DOHH2 (cell line): Measurements from ENCODE around the gene S100G.

ENCODE experiments used
- H3F3A ChIP-seq: fragments of 200-600 bp; sonication (generic), shearing (Covaris generic); 2 replicates; pipeline ENCODE4 v1.6.0; 2016; ENCODE audit warnings: antibody characterized with exemption, mild to moderate bottlenecking; ENCODE audit not compliant: control insufficient read depth, insufficient read depth
- H3K27ac ChIP-seq: fragments of 200-600 bp; sonication (generic); 2 replicates; pipeline ENCODE4 v1.5.1; 2014; ENCODE audit warnings: low read depth, mild to moderate bottlenecking, low read length, moderate library complexity
- H3K27me3 ChIP-seq: fragments of 200-600 bp; sonication (generic); 2 replicates; pipeline ENCODE4 v1.6.1; 2014; ENCODE audit warnings: mild to moderate bottlenecking, low read length, mixed read lengths; ENCODE audit not compliant: control insufficient read depth
- H3K36me3 ChIP-seq: fragments of 200-600 bp; sonication (generic); 2 replicates; pipeline ENCODE4 v1.6.1; 2014; ENCODE audit warnings: mild to moderate bottlenecking, low read length, moderate library complexity, mixed read lengths; ENCODE audit not compliant: control insufficient read depth
- H3K4me1 ChIP-seq: fragments of 200-600 bp; sonication (generic); 2 replicates; pipeline ENCODE4 v1.6.1; 2014; ENCODE audit warnings: mild to moderate bottlenecking, low read length, mixed read lengths; ENCODE audit not compliant: control insufficient read depth
- H3K4me2 ChIP-seq: fragments of 200-600 bp; sonication (generic); 2 replicates; pipeline ENCODE4 v1.6.0; 2014; ENCODE audit warnings: mild to moderate bottlenecking, low read length, moderate library complexity
- H3K4me3 ChIP-seq: fragments of 200-600 bp; sonication (generic); 2 replicates; pipeline ENCODE4 v1.5.1; 2014; ENCODE audit warnings: mild to moderate bottlenecking, low read length, mixed read lengths
- H3K79me2 ChIP-seq: fragments of 200-600 bp; sonication (generic); 2 replicates; pipeline ENCODE4 v1.6.1; 2014; ENCODE audit warnings: mild to moderate bottlenecking, low read length, mixed read lengths; ENCODE audit not compliant: control insufficient read depth
- H3K9me2 ChIP-seq: fragments of 200-600 bp; sonication (generic); replicated peaks from 2 replicates; pipeline ENCODE4 v1.6.1; 2014; ENCODE audit warnings: mild to moderate bottlenecking, low read length, mixed read lengths; ENCODE audit not compliant: control insufficient read depth
- H3K9me3 ChIP-seq: fragments of 200-600 bp; sonication (generic); 2 replicates; pipeline ENCODE4 v1.6.1; 2014; ENCODE audit warnings: antibody characterized with exemption, low read length, mixed read lengths; ENCODE audit not compliant: control insufficient read depth, insufficient read depth
- H4K20me1 ChIP-seq: fragments of 200-600 bp; sonication (generic); 2 replicates; pipeline ENCODE4 v1.6.0; 2014; ENCODE audit warnings: low read depth, mild to moderate bottlenecking, antibody characterized with exemption, low read length, moderate library complexity; ENCODE audit not compliant: control insufficient read depth, insufficient read depth
- EZH2phosphoT487 ChIP-seq: fragments of 200-600 bp; sonication (generic); IDR thresholded peaks from 2 replicates; pipeline ENCODE4 v1.6.1; 2017; ENCODE audit warnings: borderline replicate concordance, mild to moderate bottlenecking, antibody characterized with exemption, low read length, moderate library complexity, mixed read lengths
- TF ChIP-seq, protein P1 (sequence below): fragments of 200-600 bp; sonication (generic); IDR thresholded peaks from one replicate; pipeline ENCODE4 v1.5.1; 2014; ENCODE audit warnings: antibody characterized with exemption, mild to moderate bottlenecking, low read depth, low read length; ENCODE audit not compliant: poor library complexity, severe bottlenecking

S100G gene

DNA sequence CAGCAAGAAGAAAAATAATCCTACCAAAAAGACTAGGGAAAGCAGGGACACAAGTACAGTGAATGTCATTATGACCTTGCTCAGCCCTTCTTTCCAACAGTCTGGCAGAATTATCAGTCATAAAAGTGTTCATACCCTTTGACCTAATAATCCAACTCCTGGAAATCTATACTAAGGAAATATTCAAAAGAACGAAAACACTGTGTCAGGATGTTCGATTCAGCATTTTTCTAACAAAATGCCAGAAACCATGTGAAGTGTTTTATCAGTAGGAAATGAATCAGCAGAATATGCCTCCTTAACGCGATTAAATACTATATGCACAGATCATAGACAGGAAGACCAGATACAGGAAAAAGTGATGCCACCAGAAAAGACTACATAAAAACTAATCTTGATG is 16.2 kb upstream of the S100G start:
- H3K4me2 ChIP-seq: no peak overlapping the region
- TF ChIP-seq, protein P1, sequence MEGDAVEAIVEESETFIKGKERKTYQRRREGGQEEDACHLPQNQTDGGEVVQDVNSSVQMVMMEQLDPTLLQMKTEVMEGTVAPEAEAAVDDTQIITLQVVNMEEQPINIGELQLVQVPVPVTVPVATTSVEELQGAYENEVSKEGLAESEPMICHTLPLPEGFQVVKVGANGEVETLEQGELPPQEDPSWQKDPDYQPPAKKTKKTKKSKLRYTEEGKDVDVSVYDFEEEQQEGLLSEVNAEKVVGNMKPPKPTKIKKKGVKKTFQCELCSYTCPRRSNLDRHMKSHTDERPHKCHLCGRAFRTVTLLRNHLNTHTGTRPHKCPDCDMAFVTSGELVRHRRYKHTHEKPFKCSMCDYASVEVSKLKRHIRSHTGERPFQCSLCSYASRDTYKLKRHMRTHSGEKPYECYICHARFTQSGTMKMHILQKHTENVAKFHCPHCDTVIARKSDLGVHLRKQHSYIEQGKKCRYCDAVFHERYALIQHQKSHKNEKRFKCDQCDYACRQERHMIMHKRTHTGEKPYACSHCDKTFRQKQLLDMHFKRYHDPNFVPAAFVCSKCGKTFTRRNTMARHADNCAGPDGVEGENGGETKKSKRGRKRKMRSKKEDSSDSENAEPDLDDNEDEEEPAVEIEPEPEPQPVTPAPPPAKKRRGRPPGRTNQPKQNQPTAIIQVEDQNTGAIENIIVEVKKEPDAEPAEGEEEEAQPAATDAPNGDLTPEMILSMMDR: no peak
- no peak for TF ChIP-seq EZH2phosphoT487

DNA sequence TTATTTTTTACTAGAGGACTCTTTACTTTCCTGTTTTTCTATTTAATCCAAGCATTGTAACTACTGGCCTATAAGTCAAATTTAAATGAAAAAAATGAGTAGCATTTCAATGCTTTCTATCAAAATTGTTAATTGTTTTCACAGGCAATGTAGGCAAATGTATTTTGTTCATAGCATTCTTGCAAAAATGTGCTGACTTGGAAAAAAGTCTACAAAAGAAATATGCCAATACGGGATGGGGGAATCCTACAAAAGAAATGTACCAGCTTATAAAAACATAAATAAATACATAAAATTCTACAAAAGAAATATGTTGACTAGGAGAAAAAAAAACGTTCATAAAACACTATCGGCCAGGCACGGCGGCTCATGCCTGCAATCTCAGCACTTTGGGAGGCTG is 14.9 kb upstream of the S100G start:
- Histone ChIP-seq H3K4me2 (no peak overlapping the region), H3K4me1 (no peaks in the 10 kb centered on the region), H3K9me3 (no peaks in the 10 kb centered on the region), H3K27ac (no peak overlapping the region), H3K27me3 (no peaks in the 10 kb centered on the region), H3F3A (no peaks in the 10 kb centered on the region), H3K4me3 (no peak overlapping the region), H3K9me2 (no peaks in the 10 kb centered on the region), H4K20me1 (no peaks in the 10 kb centered on the region), H3K79me2 (no peaks in the 10 kb centered on the region), H3K36me3 (peaks cover 7% of the 10 kb centered on the region; the same call in 1 of the 2 replicates)
- TF ChIP-seq EZH2phosphoT487: no peak
- TF ChIP-seq, protein P1: no peak

More for the DNA sequence above, 16.2 kb upstream of the S100G start:
- H3K27ac ChIP-seq: no peak overlapping the region
- peaks cover 5% of the 10 kb centered on the region; the same call in 1 of the 2 replicates for H3K36me3 ChIP-seq
- H4K20me1 ChIP-seq: no peaks in the 10 kb centered on the region
- no peak overlapping the region for H3K4me3 ChIP-seq
- H3K9me3 ChIP-seq: no peaks in the 10 kb centered on the region
- H3K27me3 ChIP-seq: no peaks in the 10 kb centered on the region
- H3K9me2 ChIP-seq: no peaks in the 10 kb centered on the region
- H3K79me2 ChIP-seq: no peaks in the 10 kb centered on the region
- H3F3A ChIP-seq: no peaks in the 10 kb centered on the region
- no peaks in the 10 kb centered on the region for H3K4me1 ChIP-seq

DNA sequence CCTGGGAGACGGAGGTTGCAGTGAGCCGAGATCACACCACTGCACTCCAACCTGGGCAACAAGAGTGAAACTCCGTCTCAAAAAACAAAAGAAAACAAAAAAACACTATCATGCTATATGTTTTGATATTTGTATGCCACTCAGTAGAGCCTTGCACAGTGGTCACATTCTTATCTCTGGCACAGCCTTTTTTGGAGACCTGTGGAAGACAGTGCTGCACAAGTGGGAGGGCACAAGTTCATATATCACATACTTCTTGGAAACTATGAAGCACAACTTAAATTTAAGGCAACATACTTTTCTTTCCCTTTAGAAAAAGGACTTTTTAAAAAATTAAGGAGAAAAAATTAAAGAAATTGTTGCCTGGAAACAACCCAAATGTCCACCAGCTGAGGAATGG is 14.4 kb upstream of the S100G start:
- peaks cover 7% of the 10 kb centered on the region; the same call in 1 of the 2 replicates for H3K36me3 ChIP-seq
- H3K9me2 ChIP-seq: no peaks in the 10 kb centered on the region
- no peak overlapping the region for H3K27ac ChIP-seq
- no peaks in the 10 kb centered on the region for H3K27me3 ChIP-seq
- no peaks in the 10 kb centered on the region for H4K20me1 ChIP-seq
- H3F3A ChIP-seq: no peaks in the 10 kb centered on the region
- H3K4me3 ChIP-seq: no peak overlapping the region
- no peaks in the 10 kb centered on the region for H3K4me1 ChIP-seq
- H3K9me3 ChIP-seq: no peaks in the 10 kb centered on the region
- TF ChIP-seq, protein P1: no peak
- TF ChIP-seq EZH2phosphoT487: no peak
- H3K4me2 ChIP-seq: no peak overlapping the region
- no peaks in the 10 kb centered on the region for H3K79me2 ChIP-seq
